BE2C (cell line): ENCODE results near the gene FYCO1.

Experiments used
- DNase-seq: peaks from one replicate; pipeline ENCODE4 v3.0.0-alpha.2; 2020
- H3K27me3 ChIP-seq: fragments of 250-450 bp; sonication (Bioruptor Pico); 2 replicates; pipeline ENCODE4 v1.5.1; 2020; ENCODE audit warnings: mild to moderate bottlenecking
- H3K36me3 ChIP-seq: fragments of 250-450 bp; sonication (Bioruptor Pico); 2 replicates; pipeline ENCODE4 v1.5.1; 2020; ENCODE audit warnings: mild to moderate bottlenecking
- H3K4me1 ChIP-seq: fragments of 250-450 bp; sonication (Bioruptor Pico); 2 replicates; pipeline ENCODE4 v1.5.1; 2020
- H3K4me3 ChIP-seq: 2 replicates; pipeline ENCODE4 v1.5.1; 2011; ENCODE audit warnings: low read depth, low read length
- H3K9me3 ChIP-seq: fragments of 250-450 bp; sonication (Bioruptor Pico); 2 replicates; pipeline ENCODE4 v1.5.1; 2020
- TF ChIP-seq, protein P1 (sequence below): IDR thresholded peaks from 2 replicates; pipeline ENCODE4 v1.5.1; 2012; ENCODE audit warnings: mild to moderate bottlenecking, low read depth, low read length

The FYCO1 gene

DNA sequence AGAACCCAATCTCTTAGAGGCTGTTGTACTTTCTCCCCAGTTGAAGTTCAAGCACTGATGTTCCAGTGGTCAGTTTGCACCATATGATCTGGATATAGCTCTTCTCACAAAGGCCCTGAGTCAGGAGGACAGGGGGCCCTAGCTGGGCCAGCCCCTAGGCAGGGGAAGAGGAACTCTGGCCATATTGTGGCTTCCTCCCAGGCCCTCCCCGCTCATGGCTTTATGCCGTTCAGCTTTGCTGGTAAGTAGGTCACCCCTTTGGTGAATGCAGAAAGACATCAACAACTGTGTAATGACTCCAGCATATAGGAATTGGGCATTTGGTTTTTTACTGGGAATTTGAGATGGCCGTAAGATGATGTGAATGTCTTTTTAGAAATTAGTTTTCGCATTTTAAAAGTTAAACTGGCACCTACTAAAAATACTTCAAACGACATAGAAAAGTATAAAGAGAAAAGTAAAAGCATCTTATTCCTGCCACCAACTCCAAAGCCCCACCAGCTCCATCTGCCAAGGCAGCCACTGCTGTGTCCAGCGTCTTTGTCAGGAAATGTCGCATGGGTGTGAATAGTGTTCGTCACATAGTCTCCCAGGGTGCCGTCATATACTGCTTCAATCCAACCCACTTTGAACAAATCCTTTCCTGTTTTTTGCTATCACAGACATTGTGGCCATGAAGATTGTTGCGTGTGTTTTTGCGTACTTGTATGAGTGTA lies 84.0 kb downstream of the FYCO1 start:
- Histone ChIP-seq H3K27me3 (no peaks in the 10 kb centered on the region), H3K9me3 (no peaks in the 10 kb centered on the region), H3K4me1 (no peaks in the 10 kb centered on the region), H3K36me3 (no peaks in the 10 kb centered on the region), H3K4me3 (no peak overlapping the region)
- TF ChIP-seq, protein P1, sequence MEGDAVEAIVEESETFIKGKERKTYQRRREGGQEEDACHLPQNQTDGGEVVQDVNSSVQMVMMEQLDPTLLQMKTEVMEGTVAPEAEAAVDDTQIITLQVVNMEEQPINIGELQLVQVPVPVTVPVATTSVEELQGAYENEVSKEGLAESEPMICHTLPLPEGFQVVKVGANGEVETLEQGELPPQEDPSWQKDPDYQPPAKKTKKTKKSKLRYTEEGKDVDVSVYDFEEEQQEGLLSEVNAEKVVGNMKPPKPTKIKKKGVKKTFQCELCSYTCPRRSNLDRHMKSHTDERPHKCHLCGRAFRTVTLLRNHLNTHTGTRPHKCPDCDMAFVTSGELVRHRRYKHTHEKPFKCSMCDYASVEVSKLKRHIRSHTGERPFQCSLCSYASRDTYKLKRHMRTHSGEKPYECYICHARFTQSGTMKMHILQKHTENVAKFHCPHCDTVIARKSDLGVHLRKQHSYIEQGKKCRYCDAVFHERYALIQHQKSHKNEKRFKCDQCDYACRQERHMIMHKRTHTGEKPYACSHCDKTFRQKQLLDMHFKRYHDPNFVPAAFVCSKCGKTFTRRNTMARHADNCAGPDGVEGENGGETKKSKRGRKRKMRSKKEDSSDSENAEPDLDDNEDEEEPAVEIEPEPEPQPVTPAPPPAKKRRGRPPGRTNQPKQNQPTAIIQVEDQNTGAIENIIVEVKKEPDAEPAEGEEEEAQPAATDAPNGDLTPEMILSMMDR, result no peak
- DNase-seq, result no peak

GRCh38 chr3:45910892-45911291 lies 84.7 kb downstream of the FYCO1 start:
- TF ChIP-seq, protein P1, result no peak
- no peaks in the 10 kb centered on the region for H3K36me3 ChIP-seq
- no peaks in the 10 kb centered on the region for H3K4me1 ChIP-seq
- DNase-seq, result no peak
- no peak overlapping the region for H3K4me3 ChIP-seq
- H3K9me3 ChIP-seq, result no peaks in the 10 kb centered on the region
- H3K27me3 ChIP-seq, result no peaks in the 10 kb centered on the region

DNA sequence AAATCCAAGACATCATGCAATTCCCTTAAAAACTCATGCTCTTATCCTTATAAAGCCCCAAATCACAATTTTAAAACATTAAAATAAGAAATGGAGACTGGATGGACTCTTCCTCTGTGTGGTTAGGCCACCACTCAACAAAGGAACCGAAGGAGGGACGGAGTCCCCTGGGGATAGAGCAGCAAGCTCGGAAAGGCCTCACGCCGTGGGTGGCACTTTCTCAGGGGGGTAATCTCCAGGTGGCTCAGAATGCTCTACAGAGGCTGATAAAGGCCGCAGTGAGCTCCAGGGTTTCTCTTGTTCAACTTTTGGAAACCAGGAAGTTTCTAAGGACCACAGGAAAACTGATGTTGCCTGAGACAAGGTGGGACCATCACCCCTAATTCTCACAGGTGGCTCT lies 86.1 kb downstream of the FYCO1 start:
- TF ChIP-seq, protein P1, result no peak

DNA sequence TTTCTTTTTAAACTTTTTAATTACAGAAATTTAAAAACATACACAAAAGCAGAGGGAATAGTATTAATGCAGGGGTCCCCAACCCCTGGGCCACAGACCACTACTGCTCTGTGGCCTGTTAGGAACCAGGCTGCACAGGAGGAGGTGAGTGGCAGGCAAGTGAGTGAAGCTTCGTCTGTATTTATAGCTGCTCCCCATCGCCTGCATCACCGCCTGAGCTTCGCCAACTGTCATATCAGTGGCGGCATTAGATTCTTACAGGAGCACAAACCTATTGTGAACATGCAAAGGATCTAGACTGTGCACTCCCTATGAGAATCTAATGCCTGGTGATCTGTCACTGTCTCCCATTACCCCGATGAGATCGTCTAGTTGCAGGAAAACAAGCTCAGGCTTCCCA lies 86.9 kb downstream of the FYCO1 start:
- Histone ChIP-seq H3K36me3 (no peaks in the 10 kb centered on the region), H3K27me3 (no peaks in the 10 kb centered on the region), H3K9me3 (no peaks in the 10 kb centered on the region), H3K4me1 (no peaks in the 10 kb centered on the region), H3K4me3 (no peak overlapping the region)
- TF ChIP-seq, protein P1, result no peak
- DNase-seq, result no peak

More for the DNA sequence above, 86.1 kb downstream of the FYCO1 start:
- H3K4me1 ChIP-seq, result no peaks in the 10 kb centered on the region
- no peaks in the 10 kb centered on the region for H3K9me3 ChIP-seq
- H3K36me3 ChIP-seq, result no peaks in the 10 kb centered on the region
- no peaks in the 10 kb centered on the region for H3K27me3 ChIP-seq
- H3K4me3 ChIP-seq, result no peak overlapping the region
- DNase-seq, result no peak

GRCh38 chr3:45907769-45908705 lies 87.6 kb downstream of the FYCO1 start:
- no peaks in the 10 kb centered on the region for H3K27me3 ChIP-seq

More at GRCh38 chr3:45907769-45908705, 87.6 kb downstream of the FYCO1 start:
- Histone ChIP-seq H3K4me3 (no peak overlapping the region), H3K36me3 (no peaks in the 10 kb centered on the region), H3K4me1 (no peaks in the 10 kb centered on the region), H3K9me3 (no peaks in the 10 kb centered on the region)
- TF ChIP-seq, protein P1, result no peak
- DNase-seq, result no peak
